Stimulated activated CD4-positive, alpha-beta T cell treated with anti-CD3 and anti-CD28 coated beads, Interleukin-12 subunit alpha, Interleukin-12 subunit beta, amount 100 ng/mL, for 4 hours (primary cell): ENCODE results near the gene SMIM11.
"Not testable (repeated sequence)": the region's sequence is repeated elsewhere in the genome, so short reads cannot be mapped to it uniquely, and the experiment has no call there.

ENCODE experiments used
- DNase-seq: peaks from one replicate; pipeline ENCODE4 v3.0.0-alpha.2; 2020

SMIM11 gene

DNA sequence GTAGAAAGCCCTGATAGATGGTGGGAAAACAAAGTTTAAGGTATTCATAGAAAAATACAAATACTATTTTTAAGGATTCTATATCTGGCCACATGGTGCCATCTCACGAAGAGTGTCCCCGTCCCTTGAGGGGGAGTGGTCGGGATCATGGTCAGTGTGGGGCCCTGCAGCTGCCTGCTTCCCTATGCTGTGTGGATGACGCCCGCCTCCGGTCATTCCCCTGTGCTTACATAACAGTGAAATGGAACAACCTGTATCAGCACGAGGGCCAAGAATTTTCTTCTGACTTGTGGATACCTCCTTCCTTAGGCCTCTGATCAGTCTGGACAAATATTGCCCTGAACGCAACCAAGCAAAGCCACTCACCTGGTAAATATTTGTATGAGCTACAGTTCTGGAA is 52.0 kb downstream of the SMIM11 start:
- not testable (repeated sequence) for DNase-seq

- DNase-seq = not testable (repeated sequence)
These were observed 53.1 kb downstream of the SMIM11 start for GRCh38 chr21:34428441-34428840.

- not testable (repeated sequence) for DNase-seq
These were observed 54.4 kb downstream of the SMIM11 start for GRCh38 chr21:34429710-34430109.
